MM.1S (cell line): Measurements from ENCODE around the gene TSPAN33.
A peak's percentile ranks its signal among the peaks of the same experiment; 100 is the strongest.

Source experiments
- DNase-seq: peaks from one replicate; pipeline ENCODE4 v3.0.0-alpha.2; 2015
- H2AFZ ChIP-seq: fragments of 300-600 bp; sonication (generic); 2 replicates; pipeline ENCODE4 v1.6.0; 2016; ENCODE audit warnings: antibody characterized with exemption, low read length
- H3F3A ChIP-seq: fragments of 300-600 bp; sonication (generic); 2 replicates; pipeline ENCODE4 v1.6.1; 2016; ENCODE audit warnings: mild to moderate bottlenecking, antibody characterized with exemption, low read length, moderate library complexity, mixed read lengths; ENCODE audit not compliant: insufficient read depth
- H3K27ac ChIP-seq: fragments of 300-600 bp; sonication (generic); 2 replicates; pipeline ENCODE4 v1.5.1; 2016; ENCODE audit warnings: mild to moderate bottlenecking, low read length
- H3K27me3 ChIP-seq: fragments of 300-600 bp; sonication (generic); replicated peaks from 2 replicates; pipeline ENCODE4 v1.6.0; 2016; ENCODE audit warnings: low read length; ENCODE audit not compliant: insufficient read depth
- H3K36me3 ChIP-seq: fragments of 300-600 bp; sonication (generic); replicated peaks from 2 replicates; pipeline ENCODE4 v1.6.1; 2016; ENCODE audit warnings: mild to moderate bottlenecking, low read length, mixed read lengths; ENCODE audit not compliant: insufficient read depth
- H3K4me1 ChIP-seq: fragments of 300-600 bp; sonication (generic); 2 replicates; pipeline ENCODE4 v1.6.1; 2016; ENCODE audit warnings: low read length, mixed read lengths
- H3K4me2 ChIP-seq: fragments of 300-600 bp; sonication (generic); 2 replicates; pipeline ENCODE4 v1.6.0; 2016; ENCODE audit warnings: low read depth, low read length
- H3K4me3 ChIP-seq: fragments of 300-600 bp; sonication (generic); 2 replicates; pipeline ENCODE4 v1.5.1; 2016; ENCODE audit warnings: low read length, mixed read lengths
- H3K79me2 ChIP-seq: fragments of 300-600 bp; sonication (generic); 2 replicates; pipeline ENCODE4 v1.6.1; 2016; ENCODE audit warnings: mixed run types, low read length, mixed read lengths
- H3K9ac ChIP-seq: fragments of 300-600 bp; sonication (generic); 2 replicates; pipeline ENCODE4 v1.6.1; 2016; ENCODE audit warnings: low read length, mixed read lengths
- H3K9me2 ChIP-seq: fragments of 300-600 bp; sonication (generic); replicated peaks from 2 replicates; pipeline ENCODE4 v1.6.1; 2016; ENCODE audit warnings: mild to moderate bottlenecking, low read length, mixed read lengths; ENCODE audit not compliant: insufficient read depth
- H3K9me3 ChIP-seq: fragments of 300-600 bp; sonication (generic); replicated peaks from 2 replicates; pipeline ENCODE4 v1.6.1; 2016; ENCODE audit warnings: mild to moderate bottlenecking, low read length, mixed read lengths; ENCODE audit not compliant: insufficient read depth
- H4K20me1 ChIP-seq: fragments of 300-600 bp; sonication (generic); 2 replicates; pipeline ENCODE4 v1.6.1; 2016; ENCODE audit warnings: mild to moderate bottlenecking, low read length, moderate library complexity, mixed read lengths; ENCODE audit not compliant: insufficient read depth
- EZH2 ChIP-seq: fragments of 300-600 bp; sonication (generic); optimal IDR thresholded peaks from 2 replicates; pipeline ENCODE3; 2017; ENCODE audit warnings: low read depth, mild to moderate bottlenecking, antibody characterized with exemption, low read length, mixed read lengths
- EZH2phosphoT487 ChIP-seq: fragments of 300-600 bp; sonication (generic); IDR thresholded peaks from 2 replicates; pipeline ENCODE4 v1.6.1; 2018; ENCODE audit warnings: antibody characterized with exemption, low read length
- TF ChIP-seq, protein P1 (sequence below): fragments of 300-600 bp; sonication (generic); IDR thresholded peaks from 2 replicates; pipeline ENCODE4 v1.5.1; 2016; ENCODE audit warnings: antibody characterized with exemption, low read length, mixed read lengths

TSPAN33 gene

DNA sequence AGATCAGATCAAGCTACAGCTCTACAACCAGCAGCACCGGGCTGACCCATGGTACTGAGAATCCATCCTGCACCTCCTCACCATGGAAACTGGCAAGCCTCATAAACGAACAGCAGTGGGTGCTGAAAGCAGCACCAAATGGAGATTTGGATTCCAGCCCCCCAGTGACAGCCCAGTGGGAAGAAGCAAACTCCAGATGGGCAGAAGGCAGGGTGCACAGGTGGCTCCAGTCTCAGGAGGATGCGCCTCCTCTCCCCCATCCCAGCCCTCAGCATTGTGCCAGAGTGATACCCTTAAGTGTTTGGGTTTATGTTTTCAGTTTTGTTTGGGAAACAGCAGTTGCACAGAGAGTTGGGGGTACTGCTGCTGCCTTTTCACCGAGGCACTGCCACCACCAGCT, 23.3 kb downstream of the TSPAN33 start:
- no peaks in the 10 kb centered on the region for H3K36me3 ChIP-seq
- no peak overlapping the region for H3K4me2 ChIP-seq
- DNase-seq: no peak
- H3K79me2 ChIP-seq: no peaks in the 10 kb centered on the region
- H3F3A ChIP-seq: no peaks in the 10 kb centered on the region
- no peak overlapping the region for H3K27ac ChIP-seq
- H3K27me3 ChIP-seq: no peaks in the 10 kb centered on the region
- H3K4me1 ChIP-seq: no peaks in the 10 kb centered on the region
- no peak overlapping the region for H2AFZ ChIP-seq
- TF ChIP-seq, protein P1, sequence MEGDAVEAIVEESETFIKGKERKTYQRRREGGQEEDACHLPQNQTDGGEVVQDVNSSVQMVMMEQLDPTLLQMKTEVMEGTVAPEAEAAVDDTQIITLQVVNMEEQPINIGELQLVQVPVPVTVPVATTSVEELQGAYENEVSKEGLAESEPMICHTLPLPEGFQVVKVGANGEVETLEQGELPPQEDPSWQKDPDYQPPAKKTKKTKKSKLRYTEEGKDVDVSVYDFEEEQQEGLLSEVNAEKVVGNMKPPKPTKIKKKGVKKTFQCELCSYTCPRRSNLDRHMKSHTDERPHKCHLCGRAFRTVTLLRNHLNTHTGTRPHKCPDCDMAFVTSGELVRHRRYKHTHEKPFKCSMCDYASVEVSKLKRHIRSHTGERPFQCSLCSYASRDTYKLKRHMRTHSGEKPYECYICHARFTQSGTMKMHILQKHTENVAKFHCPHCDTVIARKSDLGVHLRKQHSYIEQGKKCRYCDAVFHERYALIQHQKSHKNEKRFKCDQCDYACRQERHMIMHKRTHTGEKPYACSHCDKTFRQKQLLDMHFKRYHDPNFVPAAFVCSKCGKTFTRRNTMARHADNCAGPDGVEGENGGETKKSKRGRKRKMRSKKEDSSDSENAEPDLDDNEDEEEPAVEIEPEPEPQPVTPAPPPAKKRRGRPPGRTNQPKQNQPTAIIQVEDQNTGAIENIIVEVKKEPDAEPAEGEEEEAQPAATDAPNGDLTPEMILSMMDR: no peak
- TF ChIP-seq EZH2phosphoT487 (no peak), EZH2 (no peak)
- no peak overlapping the region for H3K9ac ChIP-seq
- no peaks in the 10 kb centered on the region for H3K9me2 ChIP-seq
- no peaks in the 10 kb centered on the region for H4K20me1 ChIP-seq
- H3K9me3 ChIP-seq: no peaks in the 10 kb centered on the region
- no peak overlapping the region for H3K4me3 ChIP-seq

GRCh38 chr7:129168231-129169021, 23.9 kb downstream of the TSPAN33 start:
- H4K20me1 ChIP-seq: no peaks in the 10 kb centered on the region
- H2AFZ ChIP-seq: no peak overlapping the region
- TF ChIP-seq, protein P1: no peak
- no peak for TF ChIP-seq EZH2phosphoT487
- no peak for TF ChIP-seq EZH2
- H3K4me3 ChIP-seq: no peak overlapping the region
- H3K36me3 ChIP-seq: no peaks in the 10 kb centered on the region
- no peaks in the 10 kb centered on the region for H3F3A ChIP-seq
- no peak for DNase-seq
- H3K4me2 ChIP-seq: no peak overlapping the region
- H3K9ac ChIP-seq: no peak overlapping the region
- no peaks in the 10 kb centered on the region for H3K9me2 ChIP-seq
- no peaks in the 10 kb centered on the region for H3K9me3 ChIP-seq
- no peaks in the 10 kb centered on the region for H3K79me2 ChIP-seq
- H3K27ac ChIP-seq: no peak overlapping the region
- H3K4me1 ChIP-seq: no peaks in the 10 kb centered on the region
- no peaks in the 10 kb centered on the region for H3K27me3 ChIP-seq

DNA sequence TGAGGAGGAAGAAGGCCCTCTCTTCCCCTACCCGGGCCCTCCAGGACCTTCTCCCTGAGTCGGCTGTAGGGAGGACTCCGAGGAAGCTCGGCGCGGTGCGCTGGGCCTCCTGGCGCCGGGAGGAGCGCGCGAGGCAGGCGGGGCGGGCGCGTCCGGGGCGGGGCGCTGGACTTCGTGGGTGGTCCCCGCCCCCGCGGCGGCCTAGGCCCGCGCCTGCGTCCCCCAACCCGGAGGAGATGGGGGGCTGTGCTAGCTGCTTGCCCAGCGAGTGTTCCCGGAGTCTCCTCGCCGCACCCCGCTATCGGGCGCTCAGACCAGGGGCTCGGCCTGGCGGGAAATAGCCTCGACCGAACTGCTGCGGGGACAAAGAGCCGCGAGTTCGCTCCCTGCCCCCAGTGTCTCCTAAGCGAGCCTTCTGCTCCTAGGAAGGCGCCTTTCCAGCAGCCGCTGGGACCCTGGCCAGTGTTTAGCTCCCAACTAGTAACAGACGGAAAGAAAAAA, 24.7 kb downstream of the TSPAN33 start:
- no peaks in the 10 kb centered on the region for H3K36me3 ChIP-seq
- H3K9me2 ChIP-seq: no peaks in the 10 kb centered on the region
- peak overlapping the region; percentile 26; the same call in 1 of the 2 replicates for H3K4me3 ChIP-seq
- peak overlapping the region; percentile 5; the same call in 1 of the 2 replicates for H3K9ac ChIP-seq
- H3K27ac ChIP-seq: no peak overlapping the region
- TF ChIP-seq EZH2phosphoT487: no peak
- no peak for TF ChIP-seq EZH2
- TF ChIP-seq, protein P1: no peak
- no peak overlapping the region for H2AFZ ChIP-seq
- H3K9me3 ChIP-seq: no peaks in the 10 kb centered on the region
- H3K4me2 ChIP-seq: peak overlapping the region; percentile 30; the same call in 1 of the 2 replicates
- no peak for DNase-seq
- no peaks in the 10 kb centered on the region for H3F3A ChIP-seq
- no peaks in the 10 kb centered on the region for H3K79me2 ChIP-seq
- no peaks in the 10 kb centered on the region for H4K20me1 ChIP-seq
- no peaks in the 10 kb centered on the region for H3K27me3 ChIP-seq
- no peaks in the 10 kb centered on the region for H3K4me1 ChIP-seq
